Uterus (tissue), 4 donors: ENCODE results near the gene GHRL. TPM values are rescaled to one million over a fixed set of nuclear protein-coding genes. Genes with fewer than 3 reads are reported as not detected.
A peak's percentile ranks its signal among the peaks of the same experiment; 100 is the strongest.

Source experiments
- DNase-seq, 2 donors: peaks; one replicate each; pipeline ENCODE4 v3.0.0-alpha.2; 2019 to 2020
- H3K27ac ChIP-seq, 2 donors: fragments of 200-600 bp; sonication (generic); 1 replicate in 1 of 2; 2 replicates in 1 of 2; pipeline ENCODE4 v1.5.1; 2016 to 2018
- H3K27me3 ChIP-seq, 2 donors: fragments of 200-600 bp; sonication (generic); one replicate each; pipeline ENCODE4 v1.5.1; 2018 to 2019; ENCODE audit warnings: control low read depth in 1 of 2
- H3K36me3 ChIP-seq, 2 donors: fragments of 200-600 bp; sonication (generic); one replicate each; pipeline ENCODE4 v1.5.1; 2019; ENCODE audit warnings: control low read depth in 1 of 2
- H3K4me1 ChIP-seq, 2 donors: fragments of 200-600 bp; sonication (generic); one replicate each; pipeline ENCODE4 v1.5.1; 2018 to 2019; ENCODE audit warnings: control low read depth in 1 of 2
- H3K4me3 ChIP-seq, 2 donors: fragments of 200-600 bp; sonication (generic); 1 replicate in 1 of 2; 2 replicates in 1 of 2; pipeline ENCODE4 v1.5.1; 2018 to 2019; ENCODE audit warnings: mild to moderate bottlenecking in 1 of 2
- H3K9me3 ChIP-seq, 2 donors: fragments of 200-600 bp; sonication (generic); one replicate each; pipeline ENCODE4 v1.5.1; 2019; ENCODE audit warnings: control low read depth in 1 of 2
- CTCF ChIP-seq, 4 experiments: fragments of 200-600 bp in 2 of 4; fragments of 450-650 bp in 2 of 4; sonication (generic) in 2 of 4; IDR thresholded peaks; one replicate each; pipeline ENCODE4 v1.5.1; 2016 to 2019; ENCODE audit warnings: antibody characterized with exemption in 4 of 4, mild to moderate bottlenecking in 2 of 4, moderate library complexity in 1 of 4
- POLR2A ChIP-seq, 2 donors: fragments of 450-650 bp; IDR thresholded peaks; one replicate each; pipeline ENCODE4 v1.6.1; 2016; ENCODE audit warnings: antibody characterized with exemption in 2 of 2, mild to moderate bottlenecking in 1 of 2, moderate library complexity in 1 of 2
- intact Hi-C: fragments of 100-400 bp; cut with DNase I; formaldehyde crosslinking; loops from one replicate; pipeline ENCODE4 v1.15.1; 2023; ENCODE audit warnings: low total_unique reads
- total RNA-seq, 4 donors: library from RNA; depleted of rRNA in 3 of 4; stranded (reverse); fragments of >200 nt in 3 of 4; gene quantifications; one replicate each; pipeline versions ENCODE4 v1.1.0 to v1.2.4, GENCODE V29; 2014 to 2023
- donor health status: DM: yes; HTN: yes; CAD: no.

Gene GHRL
- total RNA-seq, 4 donors from 2014 or later, result 7.9 TPM; not detected in 3

GRCh38 chr3:10253731-10254130 is 39.0 kb downstream of the GHRL start:
- Histone ChIP-seq H3K4me1 (peaks cover 0 to 4% of the 10 kb centered on the region in 2 donors), H3K9me3 (no peaks in the 10 kb centered on the region), H3K4me3 (no peak overlapping the region), H3K36me3 (no peaks in the 10 kb centered on the region), H3K27me3 (no peaks in the 10 kb centered on the region), H3K27ac (no peak overlapping the region)
- intact Hi-C loops, result no loop called here
- no peak for DNase-seq
- TF ChIP-seq CTCF (IDR thresholded peaks at IDR 0.05) (no peak), POLR2A (IDR thresholded peaks at IDR 0.05) (no peak)

GRCh38 chr3:10251006-10251405 is 41.7 kb downstream of the GHRL start:
- Histone ChIP-seq H3K27ac (no peak overlapping the region), H3K9me3 (no peaks in the 10 kb centered on the region), H3K4me1 (peaks cover 0 to 4% of the 10 kb centered on the region in 2 donors), H3K36me3 (no peaks in the 10 kb centered on the region), H3K27me3 (no peaks in the 10 kb centered on the region), H3K4me3 (no peak overlapping the region)
- TF ChIP-seq POLR2A (IDR thresholded peaks at IDR 0.05), result no peak
- no peak for TF ChIP-seq CTCF (IDR thresholded peaks at IDR 0.05)
- DNase-seq, result no peak
- intact Hi-C loops, result no loop called here

GRCh38 chr3:10249833-10250232 is 42.9 kb downstream of the GHRL start:
- Histone ChIP-seq H3K27ac (peak overlapping the region; percentile 87 to 94), H3K9me3 (no peaks in the 10 kb centered on the region), H3K4me3 (peak overlapping the region; percentile 71 to 93), H3K4me1 (peaks cover 0 to 4% of the 10 kb centered on the region in 2 donors), H3K27me3 (no peaks in the 10 kb centered on the region), H3K36me3 (no peaks in the 10 kb centered on the region)
- intact Hi-C loops, result no loop called here
- no peak for TF ChIP-seq CTCF (IDR thresholded peaks at IDR 0.05)
- no peak for TF ChIP-seq POLR2A (IDR thresholded peaks at IDR 0.05)
- DNase-seq, result no peak

GRCh38 chr3:10248984-10249748 is 43.6 kb downstream of the GHRL start:
- peaks cover 0 to 4% of the 10 kb centered on the region in 2 donors for H3K4me1 ChIP-seq

More at GRCh38 chr3:10248984-10249748, 43.6 kb downstream of the GHRL start:
- no peak for TF ChIP-seq POLR2A (IDR thresholded peaks at IDR 0.05)
- no peak for TF ChIP-seq CTCF (IDR thresholded peaks at IDR 0.05)
- intact Hi-C loops, result no loop called here
- Histone ChIP-seq H3K9me3 (no peaks in the 10 kb centered on the region), H3K36me3 (no peaks in the 10 kb centered on the region), H3K4me3 (peak overlapping the region; percentile 71 to 93), H3K27me3 (no peaks in the 10 kb centered on the region), H3K27ac (peak overlapping the region; percentile 87 to 94)
- peak in 1 of 2 donors; percentile 37 for DNase-seq
